Erythroblast (primary cell): ENCODE measurements around the gene YIPF5.

Source experiments
- DNase-seq, 2 experiments: peaks; one replicate each; lab custom pipeline; 2025; lab: John Stamatoyannopoulos, UW
- GATA1 ChIP-seq: IDR thresholded peaks from 2 replicates; pipeline ENCODE4 v1.6.1; 2011; ENCODE audit warnings: low read depth, mild to moderate bottlenecking, control low read depth, low read length, moderate library complexity
- POLR2A ChIP-seq: IDR thresholded peaks from 2 replicates; pipeline ENCODE4 v1.6.1; 2011; ENCODE audit warnings: mild to moderate bottlenecking, low read length

YIPF5 gene

DNA sequence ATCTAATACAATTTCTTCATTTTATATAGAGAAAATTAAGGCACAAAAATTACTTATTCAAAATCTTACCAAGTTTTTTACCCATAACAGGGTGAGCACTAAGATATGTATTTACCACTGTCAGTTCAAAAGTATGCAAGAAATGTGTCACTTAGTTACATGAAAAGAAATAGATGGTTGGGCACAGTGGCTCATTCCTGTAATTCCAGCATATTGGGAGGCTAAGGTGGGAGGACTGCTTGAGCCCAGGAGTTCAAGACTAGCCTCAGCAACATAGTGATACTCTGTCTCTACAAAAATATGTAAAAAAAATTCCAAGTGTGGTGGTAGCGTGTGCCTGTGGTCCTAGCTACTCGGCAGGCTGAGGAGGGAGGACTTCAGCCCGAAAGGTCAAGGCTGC is 19.4 kb downstream of the YIPF5 start:
- TF ChIP-seq POLR2A: no peak
- TF ChIP-seq GATA1: no peak
- no peak for DNase-seq

DNA sequence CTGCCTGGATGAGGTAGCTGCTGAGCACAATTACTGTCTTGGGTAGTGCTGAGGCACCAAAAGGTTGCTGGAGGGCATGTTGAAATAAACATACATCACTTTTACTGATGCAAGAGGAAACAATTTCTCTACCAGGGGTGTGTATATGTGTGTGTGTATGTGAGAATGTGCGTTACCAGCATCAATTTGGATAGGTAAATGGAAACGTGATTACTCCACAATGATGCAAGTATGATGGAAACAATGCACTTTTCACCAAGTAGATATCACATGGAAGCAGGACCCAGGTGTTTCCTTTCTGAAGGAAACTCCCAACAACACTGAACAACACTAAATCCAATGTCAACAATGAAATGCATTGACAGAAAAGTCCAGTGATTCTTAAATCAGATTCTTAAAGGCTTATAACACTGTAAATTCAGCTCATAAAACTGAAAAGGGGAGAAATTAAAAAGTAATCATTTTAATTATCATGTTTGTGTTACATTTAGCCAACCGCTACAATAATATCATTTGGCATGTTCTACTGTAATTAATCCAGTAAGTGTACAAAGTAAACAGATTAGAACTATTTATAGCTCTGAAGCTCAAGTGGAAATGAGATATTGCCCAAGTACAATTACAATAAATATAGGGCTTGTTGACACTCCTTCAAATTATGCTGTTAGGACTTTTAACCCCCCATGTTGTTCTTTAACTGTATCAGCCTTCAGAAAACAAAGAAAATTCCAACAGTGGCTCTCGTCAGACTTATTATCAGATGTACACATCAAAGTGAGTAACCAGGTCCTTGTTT is 25.3 kb downstream of the YIPF5 start:
- DNase-seq: no peak
- TF ChIP-seq POLR2A: no peak
- TF ChIP-seq GATA1: no peak

DNA sequence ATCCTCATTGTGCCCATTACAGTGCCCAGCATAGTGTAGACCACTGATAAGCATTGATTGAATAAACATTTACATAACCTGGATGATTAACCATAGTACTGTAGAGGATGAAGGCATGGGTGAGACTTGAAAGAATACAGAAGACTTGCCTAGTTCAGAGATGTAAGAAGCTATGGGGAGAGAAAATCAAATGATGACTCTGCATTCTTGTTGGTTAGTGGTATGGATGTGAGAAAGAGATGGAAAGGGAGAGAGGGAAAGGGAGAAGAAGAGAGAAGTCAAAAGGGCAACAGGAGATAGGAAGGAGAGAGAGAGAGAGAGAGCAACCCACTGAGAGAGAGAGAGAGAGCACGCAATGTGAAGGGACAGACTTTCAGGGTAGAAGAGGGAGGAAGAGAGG is 26.8 kb downstream of the YIPF5 start:
- TF ChIP-seq GATA1 (no peak), POLR2A (no peak)
- no peak for DNase-seq

DNA sequence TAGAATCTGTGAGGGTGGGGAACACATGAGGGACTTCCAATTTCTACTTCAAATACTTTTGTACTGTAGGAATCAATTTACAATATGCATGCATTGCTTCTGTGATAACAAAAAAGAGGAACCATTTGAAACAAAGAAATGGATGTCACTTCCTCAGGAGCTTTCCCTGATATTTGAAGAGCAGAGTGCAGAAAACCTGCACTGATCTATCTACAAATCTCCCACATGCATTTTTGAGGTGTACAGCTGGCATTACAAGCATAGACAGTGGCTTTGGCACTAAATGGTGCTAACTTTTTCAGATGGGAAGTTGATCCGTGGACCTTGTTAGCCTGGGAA is 27.7 kb downstream of the YIPF5 start:
- TF ChIP-seq POLR2A: no peak
- TF ChIP-seq GATA1: no peak
- no peak for DNase-seq

DNA sequence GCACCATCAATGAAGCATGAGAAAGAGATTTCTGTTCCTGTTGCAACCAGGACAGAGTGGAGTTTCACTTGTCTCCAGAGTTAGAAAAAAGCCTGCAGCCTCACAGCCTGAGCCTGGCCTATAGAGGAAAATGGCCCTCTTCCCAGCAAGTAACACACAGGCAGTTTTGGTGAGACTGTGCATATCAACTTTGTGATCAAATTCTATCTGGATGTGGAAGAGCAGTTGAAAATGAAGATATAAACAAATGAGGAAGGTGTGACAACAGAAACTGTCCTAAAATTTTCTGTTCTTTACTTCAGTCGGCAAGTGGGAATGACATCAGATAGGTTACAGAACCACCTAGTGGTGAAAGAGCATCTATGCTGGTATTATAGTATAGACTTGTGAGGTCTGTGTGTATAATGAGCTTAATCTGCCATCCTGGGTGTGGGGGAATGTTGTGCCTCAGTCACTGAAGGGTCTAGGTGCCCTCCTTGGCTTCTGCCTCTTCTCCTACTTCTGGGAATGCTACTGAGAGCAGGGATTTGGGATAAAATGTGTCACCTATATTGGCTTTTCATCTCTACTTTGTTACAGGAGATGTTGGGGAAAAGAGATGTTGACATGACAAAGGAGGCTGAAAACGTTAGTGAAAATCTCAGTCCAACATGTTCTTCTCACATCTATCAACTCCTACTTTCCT is 28.2 kb downstream of the YIPF5 start:
- peak; percentile 3 to 10 for DNase-seq

DNA sequence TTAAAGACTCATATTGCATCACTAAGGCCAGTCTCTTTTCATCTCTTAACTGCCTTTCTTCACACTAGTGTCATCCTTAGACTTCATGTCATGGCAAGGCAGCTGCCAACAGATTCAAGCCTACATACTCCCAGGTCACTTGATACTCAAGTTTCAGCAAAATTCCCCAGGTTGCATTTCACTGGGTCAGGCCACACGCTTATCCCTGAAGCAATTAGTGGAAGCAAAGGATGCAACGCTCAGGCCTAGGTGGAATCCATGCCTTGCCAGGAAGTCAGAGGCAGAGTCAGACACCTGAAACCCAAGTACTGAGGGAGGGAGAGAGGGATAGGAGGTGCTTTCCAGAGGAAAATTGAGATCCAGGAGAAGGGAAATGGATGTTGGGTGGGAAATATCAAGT is 28.9 kb downstream of the YIPF5 start:
- no peak for TF ChIP-seq POLR2A
- TF ChIP-seq GATA1: no peak
- no peak for DNase-seq

More for the DNA sequence above, 28.2 kb downstream of the YIPF5 start:
- no peak for TF ChIP-seq POLR2A
- TF ChIP-seq GATA1: no peak

DNA sequence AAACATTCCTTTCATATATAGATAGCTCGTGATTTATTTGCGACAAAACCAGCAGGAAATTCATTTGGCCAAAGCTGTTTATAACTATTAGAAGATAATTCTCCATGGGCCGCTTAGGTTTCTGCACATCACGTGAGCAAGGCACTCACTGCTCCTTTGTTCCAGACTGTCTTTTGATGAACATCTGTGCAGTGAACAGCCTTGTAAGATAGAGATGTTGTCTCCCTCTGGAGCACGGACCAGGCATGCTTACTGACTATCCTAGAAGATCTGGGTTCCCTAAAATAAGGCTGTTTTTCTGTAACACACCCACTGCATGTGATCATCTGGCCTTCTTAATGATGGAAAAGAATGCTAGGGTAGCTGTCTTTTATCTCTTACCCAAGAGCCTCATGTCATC is 30.9 kb downstream of the YIPF5 start:
- DNase-seq: no peak
- TF ChIP-seq POLR2A (no peak), GATA1 (no peak)

DNA sequence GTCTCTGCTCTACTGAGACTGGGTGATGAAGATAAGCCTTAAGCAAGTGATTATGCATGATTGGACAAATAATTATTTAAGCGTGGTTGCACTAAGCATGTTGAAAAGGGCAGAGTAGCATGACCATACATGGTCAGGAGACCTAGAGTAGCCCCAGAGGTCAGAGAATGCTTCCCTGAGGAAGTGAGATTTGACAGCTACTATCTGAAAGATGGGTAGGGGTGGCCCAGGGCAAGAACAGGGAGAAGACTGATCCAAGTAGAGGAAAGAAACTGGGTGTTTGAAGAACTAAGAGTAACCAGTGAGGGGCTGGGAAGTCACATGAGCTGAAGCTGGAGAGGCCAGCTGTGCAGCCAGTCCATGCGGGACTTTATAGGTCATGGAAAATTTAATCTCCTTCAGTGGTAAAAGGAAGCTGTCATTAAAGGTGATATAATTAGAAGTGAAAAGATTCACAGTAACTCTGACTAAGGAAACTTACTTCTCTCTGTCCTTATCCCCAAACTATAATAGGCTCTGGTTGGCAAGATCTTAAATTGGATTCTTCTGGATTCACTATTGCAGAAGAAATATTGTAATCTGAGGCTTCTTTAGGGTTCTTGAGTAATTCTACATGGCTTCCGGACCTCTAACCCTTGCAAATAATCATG is 35.2 kb downstream of the YIPF5 start:
- no peak for DNase-seq
- TF ChIP-seq POLR2A: no peak
- TF ChIP-seq GATA1: no peak

DNA sequence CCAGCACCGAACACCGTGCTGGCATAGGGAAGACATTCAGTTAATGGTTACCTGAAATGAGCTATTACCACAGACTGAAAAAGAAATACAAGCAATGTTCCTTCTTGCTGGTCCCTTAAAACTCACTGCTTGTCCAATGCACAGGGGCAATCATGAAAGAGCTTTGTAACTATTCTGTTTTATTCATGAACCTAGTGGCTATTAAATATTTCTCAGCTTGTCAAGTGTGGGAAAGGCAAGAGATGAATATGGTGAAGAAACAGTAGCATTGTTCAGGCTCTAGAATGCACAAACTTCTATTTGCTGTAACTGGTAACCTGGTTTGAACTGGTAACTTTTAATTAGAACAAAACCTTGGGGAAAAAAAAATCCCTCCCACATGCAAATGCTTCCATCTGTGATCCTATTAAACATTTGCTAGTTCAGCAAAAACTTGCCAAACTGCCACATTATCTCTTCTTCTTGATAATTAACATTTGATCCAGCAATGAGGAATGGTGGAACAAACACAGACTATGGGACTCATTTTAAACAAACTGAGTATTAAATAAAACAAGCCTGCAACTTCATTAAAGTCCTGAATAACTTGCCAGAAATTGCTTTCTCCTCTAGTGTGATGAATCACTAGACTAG is 36.1 kb downstream of the YIPF5 start:
- DNase-seq: no peak
- TF ChIP-seq POLR2A (no peak), GATA1 (no peak)

DNA sequence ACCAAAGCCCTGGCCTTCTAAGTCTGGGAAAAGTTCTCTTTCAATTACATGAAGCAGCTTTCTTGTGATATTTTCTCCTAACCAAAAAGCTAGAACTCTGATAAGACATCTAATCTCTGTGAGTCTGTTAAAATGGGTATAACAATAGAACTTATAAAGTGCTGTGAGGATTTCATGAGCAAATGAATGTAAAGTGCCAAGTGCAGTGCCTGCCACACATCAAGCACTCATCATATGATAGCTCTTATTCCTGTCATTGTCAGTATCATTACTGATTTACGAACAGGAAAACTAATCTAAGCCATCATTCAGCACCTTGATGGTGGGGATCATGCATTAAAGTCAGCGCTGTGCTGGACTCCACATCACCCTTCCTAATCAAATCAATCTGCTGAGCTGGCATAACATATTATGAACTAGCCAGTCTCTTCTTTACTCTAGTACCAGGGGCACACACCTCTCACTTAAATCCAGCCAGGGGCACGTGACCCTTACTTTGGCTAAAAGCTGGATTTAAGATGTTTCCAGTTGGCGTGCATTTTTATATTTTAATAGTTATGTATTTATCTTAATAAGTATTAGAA is 37.3 kb downstream of the YIPF5 start:
- no peak for DNase-seq
- no peak for TF ChIP-seq GATA1
- TF ChIP-seq POLR2A: no peak

DNA sequence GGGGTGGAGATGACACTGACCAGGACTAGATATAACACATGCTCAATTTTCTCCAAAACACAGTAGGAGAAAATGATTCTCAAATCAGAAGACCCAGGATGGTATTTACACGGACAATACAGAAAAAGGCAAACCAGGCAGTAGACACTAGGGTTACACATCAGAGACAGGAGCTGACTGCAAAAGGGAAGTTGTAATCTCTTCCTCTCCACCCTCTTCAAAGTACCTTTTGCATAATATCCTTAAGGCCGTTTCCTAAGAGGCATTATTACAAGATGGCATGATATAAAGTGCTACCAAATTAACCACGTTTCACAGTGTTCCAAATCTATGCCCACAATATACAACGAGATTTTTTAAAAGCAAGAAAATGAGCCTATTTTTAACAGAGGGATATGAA is 39.2 kb downstream of the YIPF5 start:
- no peak for DNase-seq
- TF ChIP-seq GATA1 (no peak), POLR2A (no peak)

DNA sequence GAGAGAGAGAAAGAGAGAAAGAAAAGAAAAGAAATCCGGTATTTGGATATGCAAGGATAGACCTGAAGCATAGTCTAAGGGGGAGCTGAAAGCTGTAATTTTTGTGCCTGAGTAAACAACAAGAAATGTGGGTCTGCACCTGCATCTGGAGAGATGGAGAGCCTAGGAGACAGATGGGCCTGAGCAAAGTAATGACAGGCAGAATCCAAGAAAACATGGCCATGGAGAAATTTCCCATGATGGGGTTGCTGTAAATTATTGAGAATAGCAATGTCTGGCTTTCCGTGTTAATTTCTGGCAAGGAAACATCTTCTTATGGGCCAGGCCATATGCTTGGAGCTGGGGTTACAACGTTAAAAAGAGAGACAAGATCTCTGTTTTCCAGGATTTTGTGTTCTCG is 40.2 kb downstream of the YIPF5 start:
- no peak for DNase-seq
- no peak for TF ChIP-seq POLR2A
- no peak for TF ChIP-seq GATA1

DNA sequence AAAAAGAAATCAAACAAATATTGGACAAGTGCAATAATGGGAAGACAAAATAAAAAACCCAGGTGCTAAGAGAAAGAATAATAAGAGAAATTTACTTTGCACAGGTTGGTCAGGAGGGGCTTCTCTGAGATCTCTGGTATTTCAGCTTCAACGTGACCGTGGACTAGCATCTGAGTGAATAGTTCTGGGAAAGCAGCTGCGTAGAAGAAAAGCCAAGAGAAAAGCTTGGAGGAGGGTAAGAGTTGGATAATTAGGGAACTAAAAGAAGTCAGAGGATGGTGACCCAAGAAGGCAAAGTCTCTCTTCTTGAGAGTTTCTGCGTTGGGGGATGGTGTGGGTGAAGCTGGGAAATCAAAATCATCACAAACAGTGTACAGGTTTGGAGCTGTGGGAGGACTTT is 41.6 kb downstream of the YIPF5 start:
- no peak for TF ChIP-seq POLR2A
- TF ChIP-seq GATA1: no peak
- no peak for DNase-seq
